Measurements from ENCODE around the gene GRAPL. TPM values are rescaled to one million over a fixed set of nuclear protein-coding genes. Genes with fewer than 3 reads are reported as not detected.
"Not testable (repeated sequence)": the region's sequence is repeated elsewhere in the genome, so short reads cannot be mapped to it uniquely, and the experiment has no call there.

GRAPL gene
- not detected for total RNA-seq (ENCODE audit: unreplicated experiment)
- long read RNA-seq, result 0 reads

DNA sequence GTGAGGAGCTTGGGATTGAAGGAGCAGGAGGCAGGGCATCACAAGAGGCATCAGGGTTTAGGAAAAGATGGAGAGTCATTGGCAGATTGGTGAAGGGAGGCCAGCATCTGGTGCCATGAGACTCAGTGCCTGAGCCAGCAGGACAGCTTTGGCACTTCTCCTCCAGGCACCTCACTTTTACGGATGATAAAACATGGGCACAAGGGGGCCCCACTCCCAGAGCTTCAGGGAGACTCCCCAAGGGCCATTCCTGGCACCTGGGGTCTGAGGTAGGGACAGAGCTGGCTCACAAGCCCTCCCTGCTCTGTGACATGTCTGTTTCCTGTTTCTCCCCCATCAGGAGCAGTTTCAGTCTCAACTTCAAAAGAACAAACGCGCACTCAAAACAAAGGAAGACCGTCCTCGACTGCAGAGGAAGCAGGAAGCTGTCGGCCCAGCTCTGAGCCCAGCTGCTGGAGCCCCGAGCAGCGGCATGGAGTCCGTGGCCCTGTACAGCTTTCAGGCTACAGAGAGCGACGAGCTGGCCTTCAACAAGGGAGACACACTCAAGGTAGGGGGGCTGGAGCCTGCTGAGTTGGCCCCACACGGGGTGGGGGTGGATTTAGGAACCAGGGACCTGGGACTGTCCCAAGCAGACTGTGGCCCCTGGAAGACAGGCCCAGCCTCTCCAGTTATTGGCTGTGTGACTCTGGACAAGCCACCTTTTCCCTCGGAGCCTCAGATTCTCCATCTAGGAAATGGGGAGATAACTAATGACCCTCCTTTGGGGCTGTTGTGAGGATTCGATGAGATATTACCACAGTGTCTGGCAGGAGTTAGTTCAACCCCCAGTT is at the start of gene GRAPL:
GRAPL (plus strand) TSS at position 442 of the 833 bp plus-strand sequence; CDS start at position 473, 31 bp downstream.
- H3K36me3 Mint-ChIP-seq (ENCODE audit: unreplicated experiment); H3K4me3 Mint-ChIP-seq (ENCODE audit: unreplicated experiment); H3K27ac Mint-ChIP-seq (ENCODE audit: unreplicated experiment); DNase-seq; H3K4me1 Mint-ChIP-seq (ENCODE audit: low read depth, unreplicated experiment); H3K9me3 Mint-ChIP-seq (ENCODE audit: unreplicated experiment); H3K27me3 Mint-ChIP-seq (ENCODE audit: unreplicated experiment): not testable (repeated sequence)

DNA sequence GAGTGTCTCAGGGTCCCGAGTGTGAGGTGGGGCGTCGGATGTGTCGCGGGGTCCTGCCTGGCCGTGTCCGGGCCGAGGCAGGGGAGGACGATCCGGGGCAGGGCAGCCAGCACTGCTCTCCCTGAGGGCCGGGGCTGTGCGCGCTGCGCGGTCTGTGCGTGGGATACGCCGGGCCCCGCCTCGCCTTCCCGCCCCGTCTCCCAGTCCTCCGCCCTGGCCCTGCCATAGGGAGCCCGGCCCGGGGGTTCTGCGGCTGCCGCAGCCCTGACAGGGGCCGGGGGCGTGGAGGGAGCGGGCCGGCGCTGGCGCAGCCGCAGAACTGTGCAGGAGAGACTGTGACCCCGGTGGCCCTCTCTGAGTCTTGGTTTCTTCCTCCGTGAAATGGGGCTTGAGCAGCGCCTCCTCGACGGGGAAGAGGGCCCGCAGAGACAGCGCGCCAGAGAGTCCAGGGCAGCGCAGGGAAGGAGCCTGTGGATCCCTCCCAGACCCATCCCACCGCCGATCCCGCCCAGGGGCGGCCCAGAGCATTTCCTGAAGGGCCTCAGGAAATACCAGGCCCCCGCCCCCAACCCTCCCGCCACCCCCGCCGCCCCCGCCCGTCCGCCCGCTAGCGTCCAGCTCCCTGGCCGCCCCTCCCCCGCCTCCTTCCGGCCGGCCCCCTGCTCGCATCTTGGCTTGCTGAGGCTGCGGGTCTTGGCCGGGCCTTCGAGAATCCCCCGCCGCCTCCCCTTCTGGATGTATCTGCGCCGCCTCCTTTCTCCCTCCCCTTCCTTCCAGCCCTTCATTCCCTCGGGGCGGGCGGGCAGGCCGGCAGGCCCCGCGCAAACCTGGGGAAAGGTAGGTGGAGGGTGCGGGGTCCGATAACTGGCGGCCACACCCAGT is 38.3 kb upstream of the GRAPL start:
- H3K27me3 Mint-ChIP-seq (ENCODE audit: unreplicated experiment); H3K27ac Mint-ChIP-seq (ENCODE audit: unreplicated experiment); H3K9me3 Mint-ChIP-seq (ENCODE audit: unreplicated experiment); H3K4me3 Mint-ChIP-seq (ENCODE audit: unreplicated experiment); H3K36me3 Mint-ChIP-seq (ENCODE audit: unreplicated experiment); H3K4me1 Mint-ChIP-seq (ENCODE audit: low read depth, unreplicated experiment): not testable (repeated sequence)
- DNase-seq, result peak; percentile 8

DNA sequence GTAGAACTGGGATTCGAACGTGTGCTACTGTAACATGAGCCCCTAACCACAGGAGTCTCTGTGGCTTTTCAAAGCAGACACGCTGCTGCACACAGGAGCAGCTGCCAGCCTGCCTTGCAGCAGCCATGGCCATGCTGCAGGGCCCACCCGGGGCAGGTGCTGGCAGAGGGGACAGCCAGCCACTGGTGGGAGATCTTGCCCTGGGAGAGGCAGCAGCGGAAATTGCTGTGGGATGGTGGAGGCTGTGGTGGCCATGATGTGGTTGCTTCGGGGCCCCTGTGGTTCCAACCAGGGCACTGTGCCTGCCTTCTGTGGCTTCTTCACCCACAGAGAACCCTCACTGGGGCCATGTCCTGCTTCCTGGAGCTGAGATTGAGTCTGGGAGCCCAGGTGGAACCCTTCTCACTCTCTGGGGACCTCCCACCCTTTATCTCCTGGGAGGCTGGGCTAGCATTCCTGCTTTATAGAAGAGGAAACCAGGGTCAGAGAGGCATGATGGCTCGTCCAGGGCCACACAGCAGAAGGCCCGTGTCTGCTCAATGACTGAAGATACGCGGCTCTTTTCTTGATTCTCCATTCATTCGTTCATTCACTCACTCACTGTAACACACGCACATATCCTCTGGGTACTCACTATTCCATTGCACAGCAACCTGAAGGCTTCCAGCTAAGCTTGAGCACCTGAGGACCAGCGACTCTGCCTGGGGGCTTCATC is 37.2 kb upstream of the GRAPL start:
- H3K27me3 Mint-ChIP-seq (ENCODE audit: unreplicated experiment); H3K36me3 Mint-ChIP-seq (ENCODE audit: unreplicated experiment); DNase-seq; H3K27ac Mint-ChIP-seq (ENCODE audit: unreplicated experiment); H3K4me3 Mint-ChIP-seq (ENCODE audit: unreplicated experiment); H3K9me3 Mint-ChIP-seq (ENCODE audit: unreplicated experiment); H3K4me1 Mint-ChIP-seq (ENCODE audit: low read depth, unreplicated experiment): not testable (repeated sequence)

DNA sequence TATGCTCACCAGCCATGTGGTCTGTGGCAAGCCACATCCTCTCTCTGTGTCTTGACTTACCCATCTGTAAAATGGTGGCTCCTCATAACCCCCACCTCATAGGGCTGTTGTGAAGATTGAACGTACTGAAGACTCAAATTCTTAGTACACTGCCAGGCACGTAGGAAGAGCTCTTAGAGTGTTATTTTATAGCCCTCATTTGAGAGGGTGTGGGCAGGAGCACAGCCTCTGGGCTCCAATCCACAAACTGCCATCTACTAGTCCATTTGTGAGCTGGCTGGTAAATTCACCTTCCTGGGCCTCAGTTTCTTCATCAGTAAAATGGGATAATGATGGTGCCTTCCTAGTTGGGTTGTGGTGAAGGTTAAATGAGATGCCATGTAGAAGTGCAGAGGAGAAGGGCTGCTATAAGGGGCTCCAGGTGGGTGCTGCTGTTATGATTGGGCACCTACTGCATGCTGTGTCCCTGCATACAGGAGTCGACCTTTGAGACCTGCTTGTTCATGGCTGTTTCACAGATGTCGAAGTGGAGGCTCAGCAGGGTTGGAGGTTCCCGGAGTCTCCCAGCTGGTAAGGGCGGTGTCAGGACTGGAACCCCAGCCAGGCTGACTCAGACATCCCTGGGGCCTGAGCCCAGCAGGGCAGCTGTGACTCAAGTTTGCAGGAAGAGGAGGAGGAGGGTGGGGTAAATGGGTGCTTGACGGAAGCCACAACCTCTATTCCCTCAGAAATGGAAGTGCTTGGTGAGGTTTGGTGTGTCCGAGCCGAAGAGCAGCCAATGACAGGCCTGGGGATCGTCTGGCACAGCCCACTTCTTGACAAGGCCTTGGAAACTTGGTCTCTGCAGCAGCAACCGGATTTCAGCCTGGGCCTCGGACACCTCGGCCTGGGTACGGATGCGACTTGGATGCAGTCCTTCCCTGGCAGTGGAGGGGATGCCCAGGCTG is 34.4 kb upstream of the GRAPL start:
- not testable (repeated sequence) for H3K4me1 Mint-ChIP-seq (ENCODE audit: low read depth, unreplicated experiment); H3K36me3 Mint-ChIP-seq (ENCODE audit: unreplicated experiment); H3K9me3 Mint-ChIP-seq (ENCODE audit: unreplicated experiment); H3K27ac Mint-ChIP-seq (ENCODE audit: unreplicated experiment); DNase-seq; H3K27me3 Mint-ChIP-seq (ENCODE audit: unreplicated experiment); H3K4me3 Mint-ChIP-seq (ENCODE audit: unreplicated experiment)

DNA sequence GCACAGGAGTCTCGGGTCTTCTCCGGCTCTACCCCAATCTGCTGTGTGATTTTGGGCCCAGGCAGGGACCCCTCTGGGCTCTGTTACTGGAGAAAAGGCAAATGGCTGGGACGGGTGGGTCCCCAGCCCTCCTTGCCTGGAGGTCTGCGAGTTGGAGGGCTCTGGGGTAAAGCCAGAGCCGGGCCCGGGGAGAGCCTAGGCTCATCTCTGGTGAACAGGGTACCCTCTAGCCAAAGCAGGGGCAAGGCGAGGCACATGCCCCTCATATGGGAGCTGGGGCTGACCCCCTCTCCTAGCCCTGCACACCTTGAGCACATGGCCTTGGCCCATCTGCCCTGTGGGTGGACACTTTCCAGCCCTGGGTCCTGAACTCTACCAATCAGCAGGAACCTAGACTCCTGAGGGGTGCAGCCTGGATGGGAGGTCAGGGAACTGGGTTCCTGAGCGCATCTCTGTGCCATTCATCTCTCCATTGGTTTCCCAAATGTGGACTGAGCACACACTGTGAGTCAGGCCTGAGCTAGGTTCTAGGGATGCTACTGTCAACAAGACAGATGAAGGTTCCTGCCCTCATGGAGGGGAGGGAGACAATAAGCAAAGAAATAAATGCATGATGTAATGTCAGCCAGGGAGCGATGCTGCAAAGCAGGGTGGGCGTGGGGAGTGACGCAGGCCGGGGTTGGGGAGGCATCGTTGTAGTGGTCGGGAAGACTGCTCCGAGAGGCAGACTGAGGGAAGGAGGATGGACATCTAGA is 33.5 kb upstream of the GRAPL start:
- H3K4me3 Mint-ChIP-seq (ENCODE audit: unreplicated experiment); H3K27ac Mint-ChIP-seq (ENCODE audit: unreplicated experiment); H3K27me3 Mint-ChIP-seq (ENCODE audit: unreplicated experiment); H3K36me3 Mint-ChIP-seq (ENCODE audit: unreplicated experiment); H3K4me1 Mint-ChIP-seq (ENCODE audit: low read depth, unreplicated experiment); H3K9me3 Mint-ChIP-seq (ENCODE audit: unreplicated experiment); DNase-seq: not testable (repeated sequence)

DNA sequence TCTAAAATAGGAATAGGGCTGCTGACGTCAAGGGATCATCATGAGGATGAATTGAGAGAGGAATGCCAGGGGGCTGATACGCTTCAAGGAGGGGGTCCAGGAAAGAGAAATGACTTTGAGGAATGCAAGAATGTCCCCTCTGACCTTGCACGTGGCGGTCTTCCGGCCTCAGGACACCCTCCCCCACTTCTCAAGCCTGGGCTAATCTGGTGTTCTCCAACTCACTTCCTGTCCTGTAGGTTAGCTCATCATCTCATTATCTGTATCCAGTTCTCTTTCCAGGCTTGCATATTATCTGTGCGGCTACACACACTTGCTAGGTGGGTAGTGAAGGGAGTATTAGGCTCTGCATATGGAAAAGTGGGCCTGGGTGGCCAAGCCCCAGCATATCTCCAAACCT is 18.9 kb upstream of the GRAPL start:
- H3K4me1 Mint-ChIP-seq (ENCODE audit: low read depth, unreplicated experiment); DNase-seq; H3K36me3 Mint-ChIP-seq (ENCODE audit: unreplicated experiment); H3K4me3 Mint-ChIP-seq (ENCODE audit: unreplicated experiment); H3K27ac Mint-ChIP-seq (ENCODE audit: unreplicated experiment); H3K9me3 Mint-ChIP-seq (ENCODE audit: unreplicated experiment); H3K27me3 Mint-ChIP-seq (ENCODE audit: unreplicated experiment): not testable (repeated sequence)

DNA sequence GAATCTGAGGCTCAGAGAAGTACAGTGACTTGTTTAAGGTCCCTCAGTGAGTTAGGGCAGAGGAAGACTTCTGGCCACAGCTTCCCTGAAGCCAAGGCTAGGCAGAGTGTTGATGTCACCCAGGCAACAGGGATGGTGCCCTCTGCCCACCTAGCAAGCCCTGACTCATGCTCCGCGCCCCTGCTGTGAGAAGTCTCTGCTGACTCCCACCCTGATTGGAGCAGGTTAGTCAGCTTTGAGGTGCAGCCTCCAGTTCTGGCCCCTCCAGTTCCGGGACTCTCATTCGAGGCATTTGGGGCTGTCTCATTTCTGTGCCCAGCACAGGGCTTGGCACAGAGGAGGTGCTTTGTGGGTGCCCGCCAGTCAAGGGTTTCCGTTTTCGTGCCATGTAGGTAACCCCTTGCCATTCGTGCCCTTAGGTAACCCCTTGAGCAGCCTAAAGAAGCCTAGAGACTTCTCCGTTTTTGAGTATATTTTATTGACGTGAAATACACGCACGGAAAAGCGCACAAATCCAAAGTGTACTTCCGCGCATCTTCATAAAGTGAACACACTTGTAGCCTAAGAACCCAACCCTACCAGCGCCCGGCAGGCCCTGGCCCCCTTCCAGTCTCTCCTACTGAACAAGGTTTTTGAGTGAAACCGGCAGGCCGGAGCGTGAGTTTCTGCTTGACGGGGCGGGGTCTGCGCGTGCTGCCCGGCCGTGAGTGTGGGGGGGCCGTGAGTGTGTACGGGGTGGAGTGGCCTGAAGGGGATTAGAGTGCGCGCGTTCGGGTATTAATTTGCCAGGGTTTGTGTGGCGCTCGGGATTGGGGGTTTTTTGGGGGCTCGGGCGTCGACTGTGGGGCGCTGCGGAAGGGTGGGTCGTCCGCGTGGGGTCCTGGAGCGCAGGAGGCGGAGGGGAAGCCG is 16.9 kb upstream of the GRAPL start:
- not testable (repeated sequence) for H3K4me1 Mint-ChIP-seq (ENCODE audit: low read depth, unreplicated experiment); H3K27ac Mint-ChIP-seq (ENCODE audit: unreplicated experiment); DNase-seq; H3K36me3 Mint-ChIP-seq (ENCODE audit: unreplicated experiment); H3K9me3 Mint-ChIP-seq (ENCODE audit: unreplicated experiment); H3K4me3 Mint-ChIP-seq (ENCODE audit: unreplicated experiment); H3K27me3 Mint-ChIP-seq (ENCODE audit: unreplicated experiment)
